Keratinocyte (primary cell): Measurements from ENCODE around the gene MAGI2. TPM values are rescaled to one million over a fixed set of nuclear protein-coding genes. Genes with fewer than 3 reads are reported as not detected.

Experiments used
- DNase-seq: peaks from one replicate; pipeline ENCODE4 v3.0.0-alpha.2; 2011; ENCODE audit warnings: low read depth, missing footprints, low spot score
- FAIRE-seq: peaks from 2 replicates; lab custom pipeline; 2011; peaks lifted over from hg19 to GRCh38; lab: Jason Lieb, UNC
- H2AFZ ChIP-seq: 2 replicates; pipeline ENCODE4 v1.6.0; 2012; ENCODE audit warnings: low read length, control low read depth, inconsistent platforms; ENCODE audit not compliant: control insufficient read depth
- H3K27ac ChIP-seq: 2 replicates; pipeline ENCODE4 v1.5.1; 2011; ENCODE audit warnings: low read length; ENCODE audit not compliant: control insufficient read depth, insufficient read depth
- H3K27me3 ChIP-seq: 3 replicates; pipeline ENCODE4 v1.6.0; 2011; ENCODE audit warnings: low read length; ENCODE audit not compliant: control insufficient read depth, insufficient read depth; ENCODE audit errors: extremely low read depth
- H3K36me3 ChIP-seq, 2 experiments: 2 replicates in 1 of 2; 3 replicates in 1 of 2; pipeline ENCODE4 v1.5.1; 2011; ENCODE audit warnings: low read length in 2 of 2, mild to moderate bottlenecking in 1 of 2; ENCODE audit not compliant: control insufficient read depth in 2 of 2, insufficient read depth in 2 of 2; ENCODE audit errors: extremely low read depth in 1 of 2
- H3K4me1 ChIP-seq: 3 replicates; pipeline ENCODE4 v1.5.1; 2011; ENCODE audit warnings: low read length; ENCODE audit not compliant: control insufficient read depth, insufficient read depth; ENCODE audit errors: extremely low read depth
- H3K4me2 ChIP-seq: 3 replicates; pipeline ENCODE4 v1.6.0; 2011; ENCODE audit warnings: low read depth, low read length; ENCODE audit not compliant: control insufficient read depth, insufficient read depth; ENCODE audit errors: extremely low read depth
- H3K4me3 ChIP-seq, 3 experiments: fragments of 200-600 bp in 1 of 3; sonication (generic) in 1 of 3; 2 replicates in 2 of 3; 3 replicates in 1 of 3; pipeline ENCODE4 v1.5.1; 2011 to 2016; ENCODE audit warnings: low read length in 3 of 3, mild to moderate bottlenecking in 3 of 3, control low read depth in 2 of 3, inconsistent platforms in 1 of 3, low read depth in 1 of 3, mixed read lengths in 1 of 3, mixed run types in 1 of 3, moderate library complexity in 1 of 3; ENCODE audit not compliant: control insufficient read depth in 2 of 3, insufficient read depth in 2 of 3; ENCODE audit errors: extremely low read depth in 1 of 3
- H3K79me2 ChIP-seq: 2 replicates; pipeline ENCODE4 v1.6.0; 2012; ENCODE audit warnings: low read length; ENCODE audit not compliant: control insufficient read depth, insufficient read depth
- H3K9ac ChIP-seq: 3 replicates; pipeline ENCODE4 v1.6.0; 2011; ENCODE audit warnings: low read length; ENCODE audit not compliant: control insufficient read depth, insufficient read depth; ENCODE audit errors: extremely low read depth
- H3K9me1 ChIP-seq: 3 replicates; pipeline ENCODE4 v1.6.0; 2011; ENCODE audit warnings: low read length; ENCODE audit not compliant: control insufficient read depth, insufficient read depth; ENCODE audit errors: extremely low read depth
- H3K9me3 ChIP-seq: 2 replicates; pipeline ENCODE4 v1.5.1; 2012; ENCODE audit warnings: low read depth, low read length; ENCODE audit not compliant: control insufficient read depth
- H4K20me1 ChIP-seq: 3 replicates; pipeline ENCODE4 v1.6.0; 2011; ENCODE audit warnings: low read length; ENCODE audit not compliant: control insufficient read depth, insufficient read depth; ENCODE audit errors: extremely low read depth
- EZH2 ChIP-seq: IDR thresholded peaks from one replicate; pipeline ENCODE4 v1.6.1; 2012; ENCODE audit warnings: inconsistent platforms, mild to moderate bottlenecking, low read length, moderate library complexity
- dilution Hi-C: fragments of 300-500 bp; cut with MboI; formaldehyde crosslinking; loops from one replicate; pipeline ENCODE4 v1.7.0; 2020; ENCODE audit warnings: low sequenced_read_pairs; ENCODE audit not compliant: extremely low pct_ligation_motif_present
- polyA plus RNA-seq, 5 experiments: library from polyadenylated mRNA; depleted of rRNA in 3 of 5; stranded (reverse) in 3 of 5; stranded (forward) in 1 of 5; unstranded in 1 of 5; fragments of >200 nt; gene quantifications; 1 replicate in 1 of 5; 2 replicates in 3 of 5; 3 replicates in 1 of 5; pipeline versions ENCODE4 v1.2.1 to v1.2.3, GENCODE V29; 2011 to 2012; ENCODE audit warnings: missing spikeins in 2 of 5, low read depth in 1 of 5, low replicate concordance in 1 of 5
- TF ChIP-seq, protein P1 (sequence below), 3 experiments: IDR thresholded peaks in 1 of 3; conservative IDR thresholded peaks in 1 of 3; optimal IDR thresholded peaks in 1 of 3; 2 replicates in 2 of 3; 3 replicates in 1 of 3; pipeline versions ENCODE3 to v1.5.1; 2011; ENCODE audit warnings: low read length in 3 of 3, mild to moderate bottlenecking in 3 of 3, moderate library complexity in 2 of 3, control low read depth in 1 of 3, inconsistent platforms in 1 of 3; ENCODE audit not compliant: insufficient read depth in 2 of 3; ENCODE audit errors: extremely low read depth in 1 of 3

MAGI2 gene
- polyA plus RNA-seq, 1 donor (not counting 4 experiments of a cell fraction or from before 2014, with no cell fraction given), result 0.07 TPM

DNA sequence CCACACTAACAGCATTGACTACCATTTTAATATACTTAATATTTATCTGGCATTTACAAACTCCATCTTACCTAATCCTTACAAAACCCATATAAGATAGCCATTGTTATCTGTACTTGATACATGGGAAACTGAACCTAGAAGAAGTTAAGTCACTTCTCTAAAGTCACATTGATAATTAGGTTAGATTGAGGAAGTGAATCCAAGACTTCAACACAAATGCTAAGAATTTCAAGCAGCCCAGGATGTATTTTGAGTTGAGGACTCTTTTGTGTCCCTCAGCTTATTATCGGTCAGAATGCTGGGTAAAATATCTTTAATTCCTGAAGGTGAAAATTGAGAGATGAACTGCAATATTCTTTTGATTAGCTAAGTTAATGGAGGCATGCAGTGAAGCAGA, 1189.4 kb downstream of the MAGI2 start:
- H3K9me3 ChIP-seq, result no peaks in the 10 kb centered on the region
- H3K27ac ChIP-seq, result no peak overlapping the region
- no peak for TF ChIP-seq EZH2
- TF ChIP-seq, protein P1, sequence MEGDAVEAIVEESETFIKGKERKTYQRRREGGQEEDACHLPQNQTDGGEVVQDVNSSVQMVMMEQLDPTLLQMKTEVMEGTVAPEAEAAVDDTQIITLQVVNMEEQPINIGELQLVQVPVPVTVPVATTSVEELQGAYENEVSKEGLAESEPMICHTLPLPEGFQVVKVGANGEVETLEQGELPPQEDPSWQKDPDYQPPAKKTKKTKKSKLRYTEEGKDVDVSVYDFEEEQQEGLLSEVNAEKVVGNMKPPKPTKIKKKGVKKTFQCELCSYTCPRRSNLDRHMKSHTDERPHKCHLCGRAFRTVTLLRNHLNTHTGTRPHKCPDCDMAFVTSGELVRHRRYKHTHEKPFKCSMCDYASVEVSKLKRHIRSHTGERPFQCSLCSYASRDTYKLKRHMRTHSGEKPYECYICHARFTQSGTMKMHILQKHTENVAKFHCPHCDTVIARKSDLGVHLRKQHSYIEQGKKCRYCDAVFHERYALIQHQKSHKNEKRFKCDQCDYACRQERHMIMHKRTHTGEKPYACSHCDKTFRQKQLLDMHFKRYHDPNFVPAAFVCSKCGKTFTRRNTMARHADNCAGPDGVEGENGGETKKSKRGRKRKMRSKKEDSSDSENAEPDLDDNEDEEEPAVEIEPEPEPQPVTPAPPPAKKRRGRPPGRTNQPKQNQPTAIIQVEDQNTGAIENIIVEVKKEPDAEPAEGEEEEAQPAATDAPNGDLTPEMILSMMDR (optimal IDR thresholded peaks at IDR 0.05 in 1 of 3, IDR thresholded peaks at IDR 0.05 in 1 of 3, conservative IDR thresholded peaks at IDR 0.05 in 1 of 3; ENCODE audit: extremely low read depth in 1 of 3, insufficient read depth in 2 of 3, low read length in 3 of 3), result no peak
- no peaks in the 10 kb centered on the region for H4K20me1 ChIP-seq
- no peak overlapping the region for H3K9ac ChIP-seq
- H3K4me2 ChIP-seq, result no peak overlapping the region
- H2AFZ ChIP-seq, result no peak overlapping the region
- no peaks in the 10 kb centered on the region for H3K9me1 ChIP-seq
- H3K4me3 ChIP-seq, result no peak overlapping the region
- DNase-seq (no peak), FAIRE-seq (no peak)
- H3K79me2 ChIP-seq, result no peaks in the 10 kb centered on the region
- dilution Hi-C loops, result no loop called here
- H3K36me3 ChIP-seq, result no peaks in the 10 kb centered on the region
- H3K27me3 ChIP-seq, result no peaks in the 10 kb centered on the region
- H3K4me1 ChIP-seq, result no peaks in the 10 kb centered on the region

DNA sequence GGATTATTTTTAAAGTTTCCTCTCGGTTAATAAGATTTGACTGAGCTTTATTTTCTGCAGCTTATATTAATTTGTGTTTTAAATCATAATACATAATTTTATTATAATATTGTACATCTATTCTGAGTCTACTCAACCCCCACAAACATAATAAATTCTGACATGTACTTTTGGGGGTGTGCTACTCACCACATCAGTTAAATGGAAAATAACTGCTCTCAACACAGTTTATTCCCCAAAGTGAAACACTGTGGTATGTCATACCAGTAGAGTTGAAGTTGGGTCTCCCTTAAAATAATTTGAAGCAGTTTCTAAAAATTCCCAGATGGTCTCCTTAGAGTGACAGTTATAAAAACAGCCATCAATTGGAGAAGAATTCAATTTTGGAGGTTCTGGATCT, 1191.7 kb downstream of the MAGI2 start:
- no peaks in the 10 kb centered on the region for H3K79me2 ChIP-seq
- dilution Hi-C loops, result no loop called here
- TF ChIP-seq, protein P1 (optimal IDR thresholded peaks at IDR 0.05 in 1 of 3, IDR thresholded peaks at IDR 0.05 in 1 of 3, conservative IDR thresholded peaks at IDR 0.05 in 1 of 3; ENCODE audit: extremely low read depth in 1 of 3, insufficient read depth in 2 of 3, low read length in 3 of 3), result no peak
- no peak for TF ChIP-seq EZH2
- H3K36me3 ChIP-seq, result no peaks in the 10 kb centered on the region
- H3K4me2 ChIP-seq, result no peak overlapping the region
- no peak overlapping the region for H3K27ac ChIP-seq
- H3K27me3 ChIP-seq, result no peaks in the 10 kb centered on the region
- H3K9ac ChIP-seq, result no peak overlapping the region
- DNase-seq, result no peak
- H4K20me1 ChIP-seq, result no peaks in the 10 kb centered on the region
- H3K4me1 ChIP-seq, result no peaks in the 10 kb centered on the region
- H3K9me3 ChIP-seq, result no peaks in the 10 kb centered on the region
- FAIRE-seq, result no peak
- no peak overlapping the region for H2AFZ ChIP-seq
- H3K9me1 ChIP-seq, result no peaks in the 10 kb centered on the region
- no peak overlapping the region for H3K4me3 ChIP-seq
